Measurements from ENCODE around the gene MAMDC2. TPM values are rescaled to one million over a fixed set of nuclear protein-coding genes. Genes with fewer than 3 reads are reported as not detected.

Gene MAMDC2
- total and polyA plus RNA-seq, 9 donors = 24.6 to 96.6 (median 69.5) TPM

GRCh38 chr9:70105147-70105546 lies 61.5 kb downstream of the MAMDC2 start:
- Histone ChIP-seq H3K4me3 (no peak overlapping the region), H3K27me3 (no peaks in the 10 kb centered on the region), H3K36me3 (no peaks in the 10 kb centered on the region), H3K4me1 (ENCODE audit: insufficient read depth) (no peaks in the 10 kb centered on the region), H3K9me3 (no peaks in the 10 kb centered on the region), H3K27ac (no peak overlapping the region)
- intact Hi-C loops (cut with DNase I) = loop anchor here in 1 of 4 donors (10.0 kb wide), 1 partner anchor 60 kb away; the partner anchor contains the start of gene MAMDC2
- WGBS, 3 donors = 70 to 74% (median 71%) methylated on average over 5 of the region's 5 CpGs
- DNase-seq = no peak
- no peak for TF ChIP-seq POLR2A (IDR thresholded peaks at IDR 0.05)
- TF ChIP-seq CTCF (IDR thresholded peaks at IDR 0.05) = no peak
- no peak for TF ChIP-seq EP300 (IDR thresholded peaks at IDR 0.05)

- no peaks in the 10 kb centered on the region for H3K36me3 ChIP-seq
- WGBS, 3 donors = 93 to 94% (median 93%) methylated on average over 10 of the region's 10 CpGs
- no peak for TF ChIP-seq CTCF (IDR thresholded peaks at IDR 0.05)
- H3K4me1 ChIP-seq (ENCODE audit: insufficient read depth) = peaks cover 1% of the 10 kb centered on the region
- H3K4me3 ChIP-seq = no peak overlapping the region
- intact Hi-C loops (cut with DNase I) = loop anchor here in 2 of 4 donors (2.0 to 10.0 kb wide), 2 partner anchors 62 to 140 kb away; partner anchors contain the start of gene MAMDC2 (in 1 of the 2)
- no peaks in the 10 kb centered on the region for H3K9me3 ChIP-seq
- H3K27ac ChIP-seq = no peak overlapping the region
- H3K27me3 ChIP-seq = no peaks in the 10 kb centered on the region
- no peak for DNase-seq
Observed at GRCh38 chr9:70106571-70106970, 62.9 kb downstream of the MAMDC2 start.

GRCh38 chr9:70107558-70107957 lies 63.9 kb downstream of the MAMDC2 start:
- no peaks in the 10 kb centered on the region for H3K36me3 ChIP-seq
- H3K4me3 ChIP-seq = no peak overlapping the region
- WGBS, 3 donors = 97 to 100% (median 99%) methylated on average over 1 of the region's 1 CpG
- peaks cover 1% of the 10 kb centered on the region for H3K4me1 ChIP-seq (ENCODE audit: insufficient read depth)
- TF ChIP-seq CTCF (IDR thresholded peaks at IDR 0.05) = no peak
- no peak for TF ChIP-seq EP300 (IDR thresholded peaks at IDR 0.05)
- no peak for TF ChIP-seq POLR2A (IDR thresholded peaks at IDR 0.05)
- intact Hi-C loops (cut with DNase I) = loop anchor here in 2 of 4 donors (2.0 to 10.0 kb wide), 2 partner anchors 63 to 141 kb away; partner anchors contain the start of gene MAMDC2 (in 1 of the 2)
- H3K27ac ChIP-seq = no peak overlapping the region
- H3K9me3 ChIP-seq = no peaks in the 10 kb centered on the region
- H3K27me3 ChIP-seq = no peaks in the 10 kb centered on the region
- DNase-seq = no peak

GRCh38 chr9:70108181-70108580 lies 64.5 kb downstream of the MAMDC2 start:
- intact Hi-C loops (cut with DNase I) = loop anchor here in 1 of 4 donors (10.0 kb wide), 1 partner anchor 63 kb away; the partner anchor contains the start of gene MAMDC2
- TF ChIP-seq EP300 (IDR thresholded peaks at IDR 0.05) (no peak), CTCF (IDR thresholded peaks at IDR 0.05) (no peak), POLR2A (IDR thresholded peaks at IDR 0.05) (no peak)
- 71 to 79% (median 79%) methylated on average over 3 of the region's 3 CpGs for WGBS, 3 donors
- Histone ChIP-seq H3K36me3 (no peaks in the 10 kb centered on the region), H3K27me3 (no peaks in the 10 kb centered on the region), H3K9me3 (no peaks in the 10 kb centered on the region), H3K4me1 (ENCODE audit: insufficient read depth) (peaks cover 1% of the 10 kb centered on the region), H3K27ac (no peak overlapping the region), H3K4me3 (no peak overlapping the region)
- DNase-seq = no peak

Data from ovary (tissue), 9 donors.